HG03159 (cell line): Measurements from ENCODE around the gene RRP36.
"Not testable (repeated sequence)": the region's sequence is repeated elsewhere in the genome, so short reads cannot be mapped to it uniquely, and the experiment has no call there.

Source experiments
- ATAC-seq: cut with Tn5 transposase; IDR thresholded peaks from one replicate; pipeline ENCODE4 v1.9.1; 2021; ENCODE audit warnings: mild to moderate bottlenecking, moderate library complexity; ENCODE audit not compliant: unreplicated experiment

The RRP36 gene, protein sequence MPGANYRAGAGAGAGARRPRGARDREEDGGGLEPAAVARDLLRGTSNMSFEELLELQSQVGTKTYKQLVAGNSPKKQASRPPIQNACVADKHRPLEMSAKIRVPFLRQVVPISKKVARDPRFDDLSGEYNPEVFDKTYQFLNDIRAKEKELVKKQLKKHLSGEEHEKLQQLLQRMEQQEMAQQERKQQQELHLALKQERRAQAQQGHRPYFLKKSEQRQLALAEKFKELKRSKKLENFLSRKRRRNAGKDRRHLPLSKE

DNA sequence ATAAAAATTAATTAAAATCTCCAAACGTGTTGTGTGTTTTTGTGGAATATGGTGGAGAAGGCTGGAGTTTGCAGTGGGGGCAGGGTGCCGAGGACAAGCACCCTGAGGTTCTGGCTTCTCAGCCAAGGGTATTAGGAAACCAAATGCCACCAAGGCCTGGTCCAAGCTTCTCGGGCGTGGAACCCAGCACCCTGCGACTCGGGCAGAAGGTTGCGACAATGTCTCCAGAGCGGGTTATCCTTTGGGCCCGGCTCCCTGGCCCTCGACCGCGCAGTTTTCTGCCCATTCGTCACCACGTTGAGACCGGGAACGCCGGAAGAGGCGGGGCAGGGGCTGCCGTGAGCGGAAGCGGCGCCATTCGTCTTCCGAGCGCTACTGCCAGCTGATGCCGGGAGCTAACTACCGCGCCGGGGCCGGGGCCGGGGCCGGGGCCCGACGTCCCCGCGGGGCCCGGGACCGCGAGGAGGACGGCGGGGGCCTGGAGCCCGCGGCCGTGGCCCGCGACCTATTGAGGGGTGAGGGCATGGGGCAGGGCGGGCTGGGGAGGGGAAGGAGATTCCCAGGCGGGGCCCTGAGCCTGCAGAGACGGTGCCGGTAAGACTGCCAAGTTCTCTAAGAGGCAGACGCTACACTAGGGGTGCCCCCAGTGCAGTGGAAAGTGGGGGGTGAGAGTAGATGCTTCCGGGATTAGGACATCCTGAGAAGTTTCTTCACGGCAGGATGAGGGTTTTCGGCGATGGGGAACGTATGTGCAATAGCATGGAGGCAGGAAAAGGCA, at the start of gene RRP36:
Gene RRP36, plus strand, starts transcription at position 354 of the 778 bp plus-strand sequence. Its CDS starts 32 bp downstream, at position 386.
- peak; percentile 65 for ATAC-seq

DNA sequence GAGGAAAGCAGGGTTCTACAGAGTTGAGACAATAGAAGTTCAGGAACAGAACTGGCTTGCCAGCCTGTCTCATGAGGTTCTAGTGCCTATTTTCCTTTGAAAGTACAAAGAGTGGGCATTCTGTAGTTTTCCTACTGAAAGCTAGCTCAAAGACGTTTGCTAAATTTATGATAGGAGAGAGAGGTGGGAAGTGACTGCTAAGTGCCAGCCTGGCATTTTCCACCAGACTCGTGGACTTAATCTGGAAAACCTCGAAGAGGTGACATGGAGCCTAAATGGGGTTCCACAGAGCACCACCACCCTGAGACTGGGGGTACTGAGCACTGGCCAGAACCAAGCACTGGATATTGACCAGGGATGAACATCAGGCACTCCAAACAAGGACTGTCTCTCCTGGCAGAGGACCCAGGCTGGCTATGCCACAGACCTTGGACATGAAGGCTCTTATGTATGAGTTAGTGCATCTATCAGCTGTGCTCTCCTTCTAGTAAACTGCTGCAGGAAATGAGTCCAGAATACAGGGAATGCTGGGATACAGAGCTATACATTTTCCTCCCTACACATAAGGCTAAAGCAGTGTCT, 49.6 kb upstream of the RRP36 start:
- no peak for ATAC-seq

DNA sequence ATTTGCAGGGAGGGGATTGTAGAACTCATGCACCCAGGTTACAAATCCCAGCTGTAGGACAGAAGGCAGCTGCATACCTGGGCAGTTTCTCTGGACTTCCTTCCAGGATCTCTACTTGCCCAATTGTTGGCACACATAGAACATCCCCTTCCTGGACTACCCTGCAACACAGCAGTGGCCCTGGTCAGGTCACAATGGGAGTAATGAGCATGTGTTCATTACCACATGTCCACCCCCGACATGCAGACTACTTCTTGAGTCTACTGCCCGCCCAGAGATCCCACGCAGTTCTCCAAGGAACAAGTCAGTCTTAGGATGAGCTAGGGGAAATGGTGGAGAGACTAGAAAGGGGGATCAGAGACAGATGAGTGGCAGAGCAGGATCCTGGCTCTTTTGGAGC, 47.5 kb upstream of the RRP36 start:
- no peak for ATAC-seq

DNA sequence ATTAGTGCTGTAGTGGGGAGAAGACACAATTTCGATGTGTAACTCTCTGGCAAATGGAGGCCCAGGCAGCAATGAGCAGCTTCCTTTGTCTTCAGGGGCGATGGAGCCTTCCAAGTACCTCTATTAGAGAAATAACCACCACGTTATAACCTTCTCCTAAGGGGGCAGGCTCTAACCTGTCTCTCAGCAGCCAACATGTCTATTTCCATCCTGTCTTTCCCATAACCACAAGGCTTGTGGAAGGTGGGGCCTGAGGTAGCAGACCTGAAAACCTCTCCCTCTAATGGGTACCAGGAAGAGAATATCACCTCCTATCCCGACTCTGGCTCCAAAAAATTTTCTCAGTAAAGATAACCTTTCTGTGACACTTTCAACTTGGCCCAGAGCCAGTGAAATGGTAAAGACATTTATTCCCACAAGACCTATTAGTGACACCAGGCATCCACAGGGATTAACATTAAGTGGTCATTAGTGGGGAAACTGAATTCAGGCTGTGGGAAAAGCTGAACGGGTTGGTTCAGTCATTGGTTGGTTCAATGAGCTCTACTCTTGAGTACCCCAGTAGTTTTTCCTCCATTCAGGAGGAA, 46.4 kb upstream of the RRP36 start:
- ATAC-seq: no peak

DNA sequence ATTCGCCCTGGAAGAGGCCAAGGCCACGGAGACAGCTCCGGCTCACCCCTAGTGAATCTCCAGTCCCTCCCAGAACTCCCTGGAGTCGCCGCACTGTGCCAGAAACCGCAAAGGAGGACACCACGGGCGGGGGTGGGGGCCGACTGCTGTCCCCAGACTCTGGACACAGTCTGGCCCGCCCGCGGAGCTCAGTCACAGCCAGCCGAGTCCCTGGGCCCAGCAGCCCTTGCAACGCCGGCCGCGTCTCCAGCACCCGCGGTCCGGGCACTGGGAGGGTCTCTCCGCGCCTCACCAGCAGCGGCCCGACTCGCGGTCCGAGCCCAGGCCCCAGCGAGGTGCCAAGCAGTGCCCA, 43.0 kb upstream of the RRP36 start:
- ATAC-seq: peak; percentile 14

DNA sequence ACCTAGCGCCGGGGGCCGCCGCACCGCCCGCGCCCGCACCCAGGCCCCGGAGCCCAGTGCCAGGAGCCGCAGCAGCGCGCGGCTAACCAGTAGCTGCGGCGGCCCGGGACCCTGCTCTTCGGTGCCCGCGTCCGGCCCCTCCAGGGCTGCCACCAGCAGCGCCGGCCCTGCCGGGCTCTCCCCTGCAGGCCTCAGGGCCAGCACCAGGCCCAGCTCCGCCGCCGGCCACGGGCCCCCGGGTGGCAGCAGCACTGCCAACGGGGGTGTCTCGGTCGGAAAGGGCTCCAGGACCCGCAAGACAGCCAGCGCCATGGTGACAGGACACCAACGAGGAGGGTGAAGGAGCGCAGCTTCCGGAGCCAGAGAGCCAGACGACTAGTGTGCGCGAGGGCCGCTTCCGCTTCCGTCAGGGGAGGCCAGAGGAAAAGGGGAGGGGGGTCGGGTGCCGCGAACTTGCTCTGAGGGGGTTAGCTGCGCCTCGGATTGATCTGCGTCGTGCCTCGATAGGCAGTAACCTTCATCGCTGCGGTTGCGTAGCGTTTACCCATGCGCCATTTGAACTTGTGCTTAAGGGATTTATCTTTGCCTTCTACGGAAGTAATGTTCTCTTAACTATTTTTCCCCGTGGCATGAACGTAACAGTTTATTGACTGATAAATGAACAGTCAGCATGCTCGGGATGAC, 42.4 kb upstream of the RRP36 start, which contains the start of gene PEX6:
Gene PEX6, minus strand, starts transcription at position 343 of the 684 bp plus-strand sequence. Its CDS starts 31 bp downstream, at position 312.
- peak; percentile 88 for ATAC-seq

DNA sequence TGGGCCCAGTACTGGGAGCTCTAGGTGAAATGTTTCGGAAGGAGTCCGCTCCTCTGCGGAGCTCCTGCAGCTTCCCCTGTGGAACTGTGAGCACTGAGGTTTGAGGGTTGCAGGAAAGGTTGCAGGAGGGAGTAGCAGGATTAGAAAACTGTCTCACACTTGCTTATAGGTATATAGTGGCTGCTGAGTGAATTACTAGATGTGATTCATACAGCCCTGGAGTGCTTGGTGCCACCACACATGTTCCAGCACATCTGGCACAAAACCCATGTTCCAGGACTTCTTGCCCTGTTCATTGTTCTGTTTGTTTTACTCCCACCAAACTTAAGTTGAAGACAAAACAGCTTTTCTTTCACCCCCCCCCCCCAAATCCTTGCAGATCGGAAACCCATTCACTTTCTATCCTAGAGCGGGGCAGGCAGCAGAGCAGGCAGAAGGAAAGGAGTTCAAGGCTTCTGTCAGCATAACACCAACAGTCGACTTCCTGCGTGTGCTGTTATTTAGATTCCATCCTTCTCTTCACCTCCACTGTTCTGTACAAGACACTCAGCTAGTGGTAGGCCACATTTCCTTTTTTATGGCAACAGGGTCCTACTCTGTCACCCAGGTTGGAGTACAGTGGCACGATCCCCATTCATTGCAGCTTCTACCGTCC, 41.8 kb upstream of the RRP36 start:
- peak; percentile 8 for ATAC-seq

DNA sequence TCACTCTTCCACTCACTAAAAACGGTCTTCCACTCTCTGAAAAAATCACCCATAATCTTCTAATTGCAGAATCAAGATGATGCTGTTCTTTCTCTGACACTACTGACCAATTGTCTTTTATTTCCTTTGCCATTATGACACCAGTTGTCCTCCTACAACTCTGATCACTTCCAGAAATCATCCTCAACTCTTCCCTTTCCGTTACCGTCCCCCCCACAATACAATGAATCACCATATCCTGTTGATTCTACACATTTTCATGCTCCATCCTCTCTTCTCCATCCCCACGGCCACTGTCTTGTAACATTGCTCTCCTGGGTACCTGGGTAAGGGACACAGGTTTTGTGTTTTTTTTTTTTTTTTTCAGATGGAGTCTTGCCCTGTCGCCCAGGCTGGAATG, 39.6 kb upstream of the RRP36 start:
- no peak for ATAC-seq

DNA sequence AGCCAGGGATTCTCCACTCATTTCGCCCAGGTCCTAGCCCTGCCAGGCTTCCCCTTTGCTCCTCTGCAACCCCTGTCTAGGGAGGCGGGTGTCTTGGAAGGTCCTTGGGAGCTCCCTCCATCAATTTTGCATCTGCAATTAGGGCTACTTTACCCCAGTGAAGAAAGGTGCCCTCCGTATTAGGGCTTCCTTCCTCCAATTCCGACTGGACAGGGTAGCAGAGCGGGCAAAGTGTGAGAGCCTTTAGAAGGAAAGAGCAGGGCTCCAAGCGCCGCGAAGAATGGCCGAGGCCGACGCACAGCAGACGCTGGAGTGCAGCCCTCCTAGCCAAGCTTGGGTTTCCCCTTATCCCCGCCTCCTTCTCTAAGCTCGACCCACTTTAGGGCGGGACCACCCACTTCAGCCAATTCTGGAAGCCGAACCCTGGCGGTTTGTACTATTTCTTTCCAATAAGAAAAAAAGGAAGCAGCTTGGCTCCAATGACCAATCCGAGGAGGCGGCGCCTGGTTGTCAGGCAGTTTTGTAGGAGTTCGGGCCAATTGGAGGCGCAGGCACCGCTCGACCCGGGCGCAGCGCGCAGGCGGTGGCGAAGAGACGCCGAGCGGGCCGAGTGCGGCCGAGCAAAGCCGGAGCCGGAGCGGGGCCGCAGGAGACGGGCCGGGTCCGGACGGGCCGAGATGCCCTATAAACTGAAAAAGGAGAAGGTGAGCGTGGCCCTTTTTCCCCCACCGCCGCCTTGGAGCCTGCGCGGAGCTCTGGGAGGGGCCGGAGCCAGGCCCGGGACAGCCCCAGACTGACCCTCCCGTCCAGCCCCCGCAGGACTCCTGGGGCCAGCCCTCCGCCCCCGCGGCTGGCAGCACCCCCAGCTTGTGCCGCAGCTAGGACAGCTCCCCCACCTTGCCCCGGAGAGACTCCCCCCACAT, 37.2 kb upstream of the RRP36 start, which contains the start of gene PPP2R5D:
Gene PPP2R5D, plus strand, starts transcription at position 570 of the 923 bp plus-strand sequence. Its CDS starts 108 bp downstream, at position 678.
- ATAC-seq: peak; percentile 92

DNA sequence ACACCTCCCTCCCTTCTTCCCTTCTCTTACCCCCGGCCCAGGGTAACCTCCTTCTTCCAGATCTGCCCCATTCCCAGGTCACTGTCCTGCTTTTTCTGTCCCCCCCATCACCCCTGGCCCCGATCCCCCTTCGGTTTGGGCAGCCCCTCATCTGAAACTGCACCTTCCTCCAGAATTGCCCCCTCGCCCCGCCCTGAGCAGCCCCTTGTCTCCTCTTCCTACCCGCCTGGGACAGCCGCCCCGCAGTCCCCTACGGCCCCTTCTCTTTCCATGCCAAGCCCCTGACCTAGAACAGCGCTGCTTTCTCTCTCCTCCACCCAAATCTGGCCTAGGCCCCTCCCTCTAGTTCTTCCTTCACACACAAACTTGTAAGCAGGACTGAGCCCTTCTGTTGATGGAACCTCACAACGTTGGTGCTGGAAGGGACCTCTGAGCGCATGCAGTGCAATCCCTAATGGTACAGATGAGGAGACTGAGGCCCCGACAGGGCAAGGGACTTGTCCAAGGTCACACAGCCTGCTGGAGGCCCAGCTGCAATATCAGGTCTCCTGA, 36.4 kb upstream of the RRP36 start:
- no peak for ATAC-seq

DNA sequence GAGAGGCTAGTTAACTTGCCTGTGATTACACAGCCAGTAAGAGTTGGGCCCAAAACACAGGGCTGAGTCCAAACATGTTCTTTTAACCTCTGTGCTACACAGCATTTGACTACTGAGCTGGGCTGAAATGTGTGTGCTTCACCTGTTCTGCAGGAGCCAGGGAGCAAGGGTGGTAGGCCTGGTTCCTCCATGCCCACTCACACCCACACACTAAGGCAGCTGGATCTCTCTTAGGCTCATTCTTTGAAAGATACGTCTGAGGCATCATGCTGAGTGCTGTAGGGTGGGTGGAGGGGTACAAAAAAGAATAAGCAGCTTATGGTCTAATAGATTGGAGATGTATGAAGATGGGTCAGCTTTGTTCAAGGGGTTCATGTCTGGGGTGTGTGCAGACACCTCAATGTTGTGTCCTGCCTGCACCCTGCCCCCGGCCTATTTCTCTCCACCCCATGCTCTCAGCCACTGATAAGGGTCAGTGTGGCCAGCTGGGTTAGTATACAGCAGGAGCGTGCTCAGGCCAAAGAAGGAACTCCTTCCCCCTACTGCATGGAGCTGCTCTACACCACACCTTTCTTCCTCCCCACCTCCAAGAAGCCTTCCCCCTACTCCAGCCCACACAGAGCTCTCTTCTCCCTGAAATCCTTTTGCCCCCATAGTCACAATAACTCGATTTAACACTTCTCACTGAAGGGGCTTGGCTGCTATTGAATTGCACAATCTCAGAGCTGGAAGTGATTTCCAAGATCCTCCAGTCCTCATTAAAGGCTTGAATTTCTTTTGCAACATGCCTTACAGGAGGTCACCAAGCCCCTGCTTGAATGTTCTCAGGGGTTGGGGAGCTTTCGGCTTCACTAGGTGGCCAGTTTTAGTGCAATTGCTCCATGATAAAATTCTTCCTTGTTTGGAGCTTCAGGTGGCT, 33.6 kb upstream of the RRP36 start:
- no peak for ATAC-seq

DNA sequence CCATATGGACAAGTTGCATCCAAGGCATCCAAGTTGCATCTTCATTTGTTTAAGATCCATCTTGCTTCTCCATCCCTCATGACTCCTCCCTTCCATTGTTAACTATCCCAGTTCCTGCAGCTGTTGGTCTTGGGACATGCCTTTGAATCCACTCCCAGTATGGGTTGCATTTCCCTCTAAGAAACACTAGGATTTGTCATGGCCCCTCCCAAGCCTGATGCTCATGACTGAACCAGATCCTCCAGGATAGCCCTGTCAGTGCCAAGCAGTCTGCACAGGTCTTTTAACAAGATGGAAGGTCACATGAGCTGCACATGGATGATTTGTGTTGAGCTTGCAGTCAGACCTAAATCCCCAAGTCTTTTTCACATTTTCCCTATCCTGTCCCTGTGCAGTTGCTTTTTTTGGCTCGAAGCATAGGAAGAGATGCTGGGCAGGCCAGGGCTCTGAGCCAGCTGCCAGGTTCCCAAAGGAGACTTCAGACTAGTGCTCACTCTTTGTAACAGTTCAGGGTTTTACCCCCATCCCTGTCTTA, 32.9 kb upstream of the RRP36 start:
- ATAC-seq: no peak

DNA sequence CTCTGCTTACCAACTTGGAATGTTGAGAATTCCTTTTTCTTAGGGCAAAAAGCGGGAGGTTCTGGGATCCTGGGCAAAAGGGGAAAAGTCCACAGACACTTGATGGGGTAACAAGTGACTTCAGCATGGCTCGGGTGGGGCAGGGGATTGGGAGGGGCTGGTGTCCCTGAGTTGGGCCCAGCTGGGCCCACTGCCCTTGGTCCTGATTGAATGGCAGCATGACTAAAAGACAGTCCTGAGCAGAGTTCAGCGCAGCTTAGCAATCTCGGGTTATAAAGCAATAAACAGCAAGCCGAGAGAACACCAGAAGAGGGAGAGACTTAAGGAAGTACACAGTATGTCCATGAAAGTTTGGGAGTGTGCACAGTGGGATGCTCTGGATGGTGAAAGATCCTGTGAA, 31.5 kb upstream of the RRP36 start:
- ATAC-seq: no peak

DNA sequence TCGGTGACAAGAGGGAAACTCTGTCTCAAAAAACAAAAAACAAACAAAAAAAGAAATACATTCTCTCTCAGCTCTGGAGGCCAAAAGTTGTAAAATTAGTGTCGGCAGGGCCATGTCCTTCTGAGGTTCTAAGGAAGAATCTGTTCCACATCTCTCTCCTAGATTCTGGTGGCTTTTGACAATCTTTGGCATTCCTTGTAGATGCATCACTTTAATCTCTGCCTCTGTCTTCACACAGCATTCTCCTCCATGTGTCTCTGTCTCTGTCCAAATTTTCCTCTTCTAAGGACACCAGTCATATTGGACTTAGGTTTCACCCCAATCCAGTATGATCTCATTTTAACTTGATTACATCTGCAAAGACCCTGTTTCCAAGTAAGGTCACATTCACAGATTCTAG, 28.0 kb upstream of the RRP36 start:
- ATAC-seq: no peak

DNA sequence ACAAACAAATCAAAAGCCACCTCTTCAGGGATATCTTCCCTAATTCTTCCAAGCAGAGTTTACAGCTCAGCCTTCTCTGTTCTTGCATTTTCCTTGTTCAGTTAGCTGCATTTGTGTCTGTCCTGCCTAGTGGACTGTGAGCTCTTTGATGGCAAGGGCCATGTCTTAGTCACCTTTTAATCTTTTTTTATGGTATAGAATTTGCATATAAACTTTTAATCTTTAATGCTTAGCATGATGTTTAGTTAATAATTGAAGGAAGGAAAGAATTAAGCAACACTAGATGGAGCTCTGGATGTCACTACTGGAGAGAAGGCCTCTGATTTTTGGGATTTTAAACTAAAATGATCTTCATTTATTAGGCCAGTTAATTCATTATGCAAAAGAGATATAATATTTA, 24.9 kb upstream of the RRP36 start:
- no peak for ATAC-seq

DNA sequence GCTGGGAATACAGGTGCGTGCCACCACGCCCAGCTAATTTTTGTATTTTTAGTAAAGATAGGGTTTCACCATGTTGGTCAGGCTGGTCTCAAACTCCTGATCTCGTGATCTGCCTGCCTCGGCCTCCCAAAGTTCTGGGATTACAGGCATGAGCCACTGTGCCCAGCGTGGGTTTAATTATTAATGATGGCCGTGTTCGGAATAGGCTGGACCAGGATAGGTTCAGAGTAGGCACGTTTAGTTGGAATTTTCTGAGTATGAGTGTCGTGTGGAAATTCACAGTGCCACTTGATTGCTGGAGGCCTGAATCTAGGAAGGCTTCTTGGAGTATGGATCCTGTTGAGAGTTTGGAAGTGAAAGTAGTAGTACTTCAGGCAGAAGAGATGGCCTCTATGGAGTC, 23.2 kb upstream of the RRP36 start:
- not testable (repeated sequence) for ATAC-seq

DNA sequence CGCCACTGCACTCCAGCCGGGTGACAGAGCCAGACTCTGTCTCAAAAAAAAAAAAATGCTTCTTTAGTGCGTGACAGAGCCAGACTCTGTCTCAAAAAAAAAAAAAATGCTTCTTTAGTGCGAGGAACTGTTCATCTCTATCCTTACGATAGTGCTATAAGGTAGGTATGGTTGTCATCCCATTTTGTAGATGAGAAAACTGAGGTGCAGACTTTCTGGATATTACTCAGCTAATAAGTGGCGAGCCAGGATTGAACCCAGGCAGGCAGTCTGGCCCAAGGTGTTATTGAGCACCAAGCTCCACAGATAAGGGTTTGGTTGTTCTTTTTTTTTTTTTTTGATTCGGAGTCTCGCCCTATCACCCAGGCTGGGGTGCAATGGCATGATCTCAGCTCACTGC, 19.6 kb upstream of the RRP36 start:
- ATAC-seq: no peak

DNA sequence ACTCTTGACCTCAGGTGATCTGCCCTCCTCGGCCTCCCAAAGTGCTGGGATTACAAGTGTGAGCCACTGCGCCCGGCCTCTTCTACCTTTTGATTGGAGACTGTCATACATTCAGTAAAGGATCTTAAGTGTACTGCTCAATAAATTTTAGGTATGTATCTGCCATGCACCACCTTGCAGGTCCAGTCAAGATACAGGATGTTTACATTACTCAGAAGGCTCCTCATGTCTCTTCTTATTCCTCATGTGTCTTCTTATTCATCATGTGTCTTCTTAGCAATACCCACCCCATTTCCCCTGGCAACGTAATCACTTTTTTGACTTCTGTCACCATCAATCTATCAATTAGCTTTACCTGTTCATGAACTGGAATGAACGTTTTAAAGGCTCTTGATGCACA, 15.6 kb upstream of the RRP36 start:
- no peak for ATAC-seq
